Bronchus fibroblast of lung (primary cell): ENCODE measurements around the gene ORMDL3. TPM values are rescaled to one million over a fixed set of nuclear protein-coding genes. Genes with fewer than 3 reads are reported as not detected.

Source experiments
- total RNA-seq: library from RNA; depleted of rRNA; stranded (reverse); fragments of >200 nt; gene quantifications from 2 replicates; pipeline ENCODE4 v1.2.3, GENCODE V29; 2015

The ORMDL3 gene, protein sequence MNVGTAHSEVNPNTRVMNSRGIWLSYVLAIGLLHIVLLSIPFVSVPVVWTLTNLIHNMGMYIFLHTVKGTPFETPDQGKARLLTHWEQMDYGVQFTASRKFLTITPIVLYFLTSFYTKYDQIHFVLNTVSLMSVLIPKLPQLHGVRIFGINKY
- 24.4 and 32.1 TPM in 2 replicates for total RNA-seq

DNA sequence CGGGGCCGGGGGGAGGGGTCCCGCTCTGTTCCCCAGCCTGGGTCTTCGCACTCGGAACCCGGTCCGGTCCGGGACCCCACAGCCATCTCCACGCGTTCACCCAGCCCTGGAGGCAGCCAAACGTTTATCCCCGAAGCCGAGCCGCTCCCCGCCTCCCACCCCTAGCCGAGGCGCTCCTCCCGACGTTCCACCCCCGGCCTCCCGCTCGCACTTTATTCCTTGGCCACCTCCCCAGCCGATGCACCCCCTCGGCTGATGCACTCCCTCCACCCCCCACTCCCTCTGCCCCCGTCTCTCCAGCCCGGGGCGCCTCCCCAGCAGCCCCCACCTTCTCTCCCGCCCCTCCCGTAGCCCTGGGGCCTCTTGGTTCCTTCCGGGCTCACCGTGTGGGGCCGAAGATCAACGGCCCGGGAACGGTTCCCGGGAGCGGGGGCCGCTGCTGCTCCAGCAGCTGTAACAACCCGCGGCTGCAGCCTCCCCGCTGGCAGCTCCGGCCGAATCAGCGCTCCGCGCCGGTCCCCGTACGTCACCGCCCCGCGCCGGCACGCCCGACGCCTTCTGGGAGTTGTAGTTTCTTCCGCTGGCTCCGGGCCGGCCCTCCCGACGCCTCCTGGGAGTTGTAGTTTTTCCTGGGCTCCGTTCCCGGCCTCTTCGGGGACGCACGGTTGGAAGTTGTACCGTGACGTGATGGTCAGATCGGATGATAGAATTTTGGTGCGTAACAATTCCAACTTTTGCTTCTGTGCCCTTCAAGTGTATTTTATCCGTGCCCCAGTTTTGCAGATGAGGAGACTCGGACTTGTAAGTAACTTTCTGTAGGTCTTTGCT lies at the start of gene ORMDL3, which contains the start of gene LRRC3C:
TSS of gene ORMDL3 (minus strand) at position 501 of the 828 bp plus-strand sequence. CDS start 3,398 bp downstream, outside the sequence.
TSS of gene LRRC3C (plus strand) at position 632 of the 828 bp plus-strand sequence. CDS start 13,792 bp downstream, outside the sequence.

DNA sequence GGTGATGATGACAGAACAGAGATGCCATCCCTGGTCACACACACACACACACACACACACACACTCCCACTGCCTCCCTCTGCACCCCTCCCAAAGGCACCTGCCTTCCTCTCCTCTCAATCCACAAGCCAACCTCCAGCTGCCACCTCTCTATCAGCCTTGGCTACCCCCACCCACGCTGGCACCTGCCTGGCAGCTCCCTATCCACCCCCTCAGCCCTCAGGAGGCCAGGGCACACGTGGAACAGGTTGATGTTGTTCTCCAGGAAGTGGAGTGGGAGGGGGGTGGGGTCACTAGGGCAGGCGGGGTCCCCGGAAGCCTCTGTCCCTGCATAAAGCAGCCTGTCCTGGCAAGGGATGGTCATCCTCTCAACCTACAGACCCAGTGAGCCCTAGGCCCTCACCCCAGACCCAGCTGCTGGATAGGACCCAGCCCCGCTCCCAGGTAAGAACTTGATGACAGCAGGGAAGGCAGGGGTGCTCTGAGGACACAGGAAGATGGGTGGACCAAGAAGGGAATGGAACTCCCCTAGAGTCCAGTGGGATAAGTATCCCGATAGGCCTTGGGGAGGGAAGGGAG lies 35.3 kb upstream of the ORMDL3 start, which contains the start of gene GSDMA:
TSS of gene GSDMA (plus strand) at position 363 of the 579 bp plus-strand sequence. CDS start 2,684 bp downstream, outside the sequence.

Other genes starting within 250 kb of the ORMDL3 start
- gene PGAP3, start 239.5 kb downstream of the ORMDL3 start, total RNA-seq: 7.9 and 9.1 TPM in 2 replicates
- gene ERBB2, start 227.5 kb downstream of the ORMDL3 start, total RNA-seq: 27.7 and 35.5 TPM in 2 replicates
- 71.5 and 77.4 TPM in 2 replicates for gene MIEN1, start 197.1 kb downstream of the ORMDL3 start, total RNA-seq
- gene GRB7, start 189.7 kb downstream of the ORMDL3 start, total RNA-seq: 0.45 and 0.84 TPM in 2 replicates
- gene IKZF3, start 63.3 kb downstream of the ORMDL3 start, total RNA-seq: not detected in 2 replicates
- not detected in 2 replicates for gene ZPBP2, start 59.4 kb downstream of the ORMDL3 start, total RNA-seq
- gene GSDMB, start 9.0 kb downstream of the ORMDL3 start, total RNA-seq: 1.9 and 3.7 TPM in 2 replicates
- gene LRRC3C, start 131 bp upstream of the ORMDL3 start, total RNA-seq: not detected in 2 replicates
- gene GSDMA, start 35.4 kb upstream of the ORMDL3 start, total RNA-seq: not detected in 2 replicates
- 149 TPM in 2 replicates for gene PSMD3, start 53.2 kb upstream of the ORMDL3 start, total RNA-seq
- 1.3 and 2.7 TPM in 2 replicates for gene CSF3, start 87.8 kb upstream of the ORMDL3 start, total RNA-seq
- gene MED24, start 126.8 kb upstream of the ORMDL3 start, total RNA-seq: 86.4 and 90.4 TPM in 2 replicates
- 24.5 and 24.7 TPM in 2 replicates for gene THRA, start 135.4 kb upstream of the ORMDL3 start, total RNA-seq
- 1.3 and 1.8 TPM in 2 replicates for gene NR1D1, start 173.0 kb upstream of the ORMDL3 start, total RNA-seq
- gene MSL1, start 194.4 kb upstream of the ORMDL3 start, total RNA-seq: 36.1 and 46.1 TPM in 2 replicates
- 28.8 and 32.1 TPM in 2 replicates for gene CASC3, start 212.9 kb upstream of the ORMDL3 start, total RNA-seq
- 0.84 and 0.89 TPM in 2 replicates for gene RAPGEFL1, start 249.9 kb upstream of the ORMDL3 start, total RNA-seq